GM20431 (cell line): ENCODE data around the gene OCEL1.

Experiments used
- in situ Hi-C: fragments of 300-500 bp; cut with MseI, MboI; formaldehyde crosslinking; loops from one replicate; pipeline ENCODE4 v1.15.0; 2020; ENCODE audit warnings: low sequenced_read_pairs; ENCODE audit not compliant: unreplicated experiment

The OCEL1 gene

DNA sequence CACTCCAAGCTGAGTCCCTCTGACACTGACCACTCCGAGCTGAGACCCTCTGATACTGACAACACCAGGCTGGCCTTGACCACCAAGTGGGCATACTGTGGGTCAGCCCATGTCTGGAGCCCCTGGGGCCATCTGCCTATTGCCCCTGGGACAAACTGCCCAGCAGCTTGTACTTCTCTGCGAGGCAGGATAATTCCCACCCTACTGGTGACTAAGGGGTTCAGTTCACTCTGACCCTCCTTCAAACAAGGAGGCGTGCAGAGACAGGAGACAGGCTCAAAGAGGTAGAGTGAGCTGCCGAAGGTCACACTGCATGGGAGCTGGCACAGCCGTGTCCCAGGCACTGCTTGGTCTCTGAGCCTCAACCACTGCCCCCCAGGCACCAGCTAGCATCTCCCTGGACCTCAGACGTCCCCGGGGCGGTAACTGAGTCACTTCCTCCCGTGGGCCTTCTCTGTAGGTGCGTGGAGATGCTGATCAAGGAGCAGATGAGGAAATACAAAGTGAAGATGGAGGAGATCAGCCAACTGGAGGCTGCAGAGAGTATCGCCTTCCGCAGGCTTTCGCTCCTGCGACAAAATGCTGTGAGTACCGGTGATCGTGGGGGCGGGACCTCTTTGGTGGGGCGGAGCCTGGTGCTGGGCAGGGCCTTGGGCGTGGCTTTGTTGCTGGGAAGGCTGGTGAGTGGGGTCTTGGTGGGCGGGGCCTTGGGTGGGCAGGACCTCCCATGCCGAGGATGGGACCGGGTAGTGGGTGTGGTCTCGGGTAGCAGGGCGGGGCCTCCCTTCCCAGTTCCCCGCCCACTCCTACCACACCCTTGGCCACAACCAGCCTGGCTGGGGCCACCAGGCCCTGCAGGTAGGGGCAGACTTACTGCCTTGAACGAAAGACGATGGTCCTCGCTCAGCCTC lies 16.6 kb upstream of the OCEL1 start:
- in situ Hi-C loops: no loop called here

DNA sequence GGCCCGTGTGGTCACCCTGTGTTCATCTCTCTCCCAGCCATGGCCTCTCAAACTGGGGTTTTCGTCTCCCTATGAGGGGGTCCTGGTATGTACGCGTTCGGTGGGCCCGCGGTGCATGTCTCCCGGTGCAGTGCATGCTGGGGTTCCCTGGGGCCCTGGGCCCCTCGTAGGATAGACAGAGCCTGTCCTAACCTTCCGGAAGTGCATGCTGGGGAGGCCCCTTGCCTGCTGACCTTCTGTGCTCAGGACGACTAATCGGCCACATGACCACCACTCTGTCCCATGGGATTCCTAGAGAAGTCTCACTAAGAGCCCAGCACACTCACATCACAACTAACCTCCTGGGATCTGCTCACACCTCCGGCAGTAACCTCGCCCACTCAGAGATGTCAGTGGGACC lies 15.7 kb upstream of the OCEL1 start:
- in situ Hi-C loops: no loop called here

DNA sequence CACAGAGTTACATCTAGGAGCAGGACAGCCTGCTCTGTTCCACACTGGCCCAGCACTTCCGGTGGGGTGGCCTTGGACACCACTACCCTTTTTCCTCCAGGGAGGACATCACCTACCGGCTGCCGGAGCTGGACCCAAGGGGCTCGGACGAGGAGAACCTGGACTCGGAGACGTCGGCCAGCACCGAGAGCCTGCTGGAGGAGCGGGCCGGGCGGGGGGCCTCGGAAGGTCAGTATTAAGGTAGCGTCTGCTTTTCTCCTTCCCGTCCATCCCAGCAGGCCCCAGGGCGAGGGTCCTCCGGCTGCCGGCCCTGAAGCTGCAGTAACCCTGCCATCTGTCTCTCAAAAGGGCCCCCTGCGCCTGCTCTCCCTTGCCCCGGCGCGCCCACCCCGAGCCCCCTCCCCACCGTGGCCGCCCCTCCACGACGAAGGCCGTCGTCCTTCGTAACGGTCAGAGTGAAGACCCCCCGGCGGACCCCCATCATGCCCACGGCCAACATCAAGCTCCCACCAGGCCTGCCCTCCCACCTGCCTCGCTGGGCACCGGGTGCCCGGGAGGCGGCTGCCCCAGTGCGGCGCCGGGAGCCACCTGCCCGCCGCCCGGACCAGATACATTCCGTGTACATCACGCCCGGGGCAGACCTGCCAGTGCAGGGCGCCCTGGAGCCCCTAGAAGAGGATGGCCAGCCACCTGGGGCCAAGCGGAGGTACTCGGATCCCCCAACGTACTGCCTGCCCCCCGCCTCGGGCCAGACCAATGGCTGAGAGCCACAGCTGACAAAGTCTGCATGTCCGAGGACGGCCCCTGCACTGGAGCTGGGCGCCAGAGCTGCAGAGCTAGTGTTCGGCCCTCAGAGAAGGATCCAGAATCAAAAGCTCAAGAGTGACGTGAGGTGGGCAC lies 14.2 kb upstream of the OCEL1 start:
- in situ Hi-C loops: no loop called here

DNA sequence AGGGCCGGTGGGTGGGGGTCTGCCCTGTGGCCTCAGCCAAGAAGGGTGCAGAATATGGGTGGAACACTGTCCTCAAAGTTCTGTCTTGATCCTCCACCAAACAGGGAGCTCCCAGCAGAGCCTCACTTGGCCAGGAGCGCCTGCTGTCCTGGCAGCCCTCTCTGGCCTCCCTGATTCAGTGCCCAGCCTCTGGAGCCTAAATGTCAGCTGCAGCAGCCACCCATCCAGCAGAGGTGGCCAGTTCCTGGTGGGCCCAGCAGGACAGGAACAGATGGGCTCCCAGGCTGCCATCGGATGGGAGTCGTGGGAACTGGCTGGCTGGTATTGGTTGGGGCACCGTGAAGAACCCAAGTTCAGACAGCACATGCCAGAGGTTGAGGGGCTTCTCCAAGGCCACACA lies 12.7 kb upstream of the OCEL1 start:
- in situ Hi-C loops: no loop called here

DNA sequence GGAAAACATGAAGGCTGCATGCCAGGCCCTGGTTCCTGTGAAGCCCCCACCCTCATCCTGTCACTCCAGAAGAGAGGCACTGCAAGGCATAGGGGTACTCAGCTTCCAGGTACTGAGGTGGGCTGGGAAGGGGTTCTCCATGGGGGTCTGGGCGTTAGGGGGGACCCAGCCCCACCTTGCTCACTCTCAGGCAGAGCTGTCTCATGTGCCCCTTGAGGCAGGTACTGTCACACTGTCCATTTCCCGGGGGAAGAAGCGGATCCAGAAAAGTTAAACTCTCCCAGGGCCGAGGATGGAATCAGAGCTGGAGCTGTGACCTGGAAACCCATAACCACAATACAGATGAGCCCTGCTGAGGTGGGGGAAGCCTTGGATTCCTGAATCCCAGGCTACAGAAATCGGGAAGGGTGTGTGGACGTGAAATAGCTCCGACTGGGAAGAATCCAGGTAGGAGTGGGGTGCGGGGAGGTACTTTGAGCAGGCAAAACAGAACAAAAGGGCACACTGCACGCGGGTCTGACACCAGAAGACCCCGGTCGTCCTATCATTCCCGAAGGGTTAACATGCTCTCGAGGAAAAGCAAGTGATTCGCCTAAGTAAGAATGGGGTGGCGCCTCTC lies 11.4 kb upstream of the OCEL1 start:
- in situ Hi-C loops: no loop called here

DNA sequence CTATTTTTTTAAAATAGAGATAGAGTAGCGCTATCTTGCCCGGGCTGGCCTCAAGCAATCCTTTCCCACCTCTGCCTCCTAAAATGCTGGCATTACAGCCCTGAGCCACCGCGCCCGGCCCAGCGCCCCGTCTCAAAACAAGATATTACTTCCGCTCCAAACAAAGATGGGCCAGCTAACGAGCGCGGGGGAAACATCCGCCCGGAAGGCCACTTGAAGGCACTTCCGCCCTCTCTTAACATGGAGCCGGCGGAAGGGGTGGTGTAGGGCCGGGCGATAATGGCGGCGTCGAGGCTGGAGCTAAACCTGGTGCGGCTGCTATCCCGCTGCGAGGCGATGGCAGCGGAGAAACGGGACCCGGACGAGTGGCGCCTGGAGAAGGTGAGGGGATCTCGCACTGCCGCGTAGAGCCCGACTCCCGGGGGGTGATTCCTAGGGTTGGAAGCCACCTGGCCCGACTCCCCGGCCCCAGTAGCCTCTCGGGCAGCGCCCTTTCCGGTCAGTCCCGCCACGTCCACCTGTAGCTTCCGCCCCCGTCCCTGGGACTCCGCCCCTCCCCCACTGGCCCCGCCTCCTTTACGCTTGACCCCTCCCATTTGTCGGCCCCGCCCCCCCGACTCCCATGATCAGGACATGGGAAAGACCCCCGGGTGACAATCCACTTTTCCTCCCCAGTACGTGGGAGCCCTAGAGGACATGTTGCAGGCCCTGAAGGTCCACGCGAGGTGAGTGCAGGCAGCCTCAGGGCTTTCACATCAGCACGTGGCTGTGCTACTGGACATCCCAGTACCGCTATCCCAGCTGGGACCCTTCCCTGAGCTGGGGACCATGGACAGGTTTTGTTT lies 10.7 kb upstream of the OCEL1 start, which contains the start of gene USE1:
USE1 (plus strand) TSS at position 231 of the 845 bp plus-strand sequence; CDS start at position 280, 49 bp downstream.
- in situ Hi-C loops: no loop called here

DNA sequence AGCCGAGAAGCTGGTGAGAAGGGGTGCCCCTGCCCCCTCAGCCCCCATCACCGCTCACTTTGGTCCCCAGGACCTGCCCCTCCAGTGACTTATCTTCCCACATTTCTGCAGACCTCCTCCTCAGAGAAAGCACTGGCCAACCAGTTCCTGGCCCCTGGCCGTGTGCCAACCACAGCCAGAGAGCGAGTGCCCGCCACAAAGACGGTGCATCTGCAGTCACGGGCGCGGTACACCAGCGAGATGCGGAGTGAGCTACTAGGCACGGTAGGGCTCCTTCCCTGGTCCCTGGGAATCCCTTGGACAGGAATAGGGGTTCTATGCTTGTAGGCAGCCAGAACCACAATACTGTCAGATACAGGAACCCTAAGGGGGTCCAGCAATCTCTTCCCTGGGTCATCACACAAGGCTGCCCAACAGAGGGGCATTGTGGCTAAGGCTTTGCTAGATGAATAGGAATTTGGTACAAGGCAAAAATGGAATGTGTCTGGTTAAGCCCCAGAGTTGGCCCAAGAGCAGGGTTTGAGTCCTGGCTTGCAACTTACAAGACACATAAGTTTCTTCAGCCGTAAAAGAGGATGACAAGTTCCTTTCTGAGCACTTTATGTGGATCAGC lies 9.9 kb upstream of the OCEL1 start:
- in situ Hi-C loops: no loop called here

DNA sequence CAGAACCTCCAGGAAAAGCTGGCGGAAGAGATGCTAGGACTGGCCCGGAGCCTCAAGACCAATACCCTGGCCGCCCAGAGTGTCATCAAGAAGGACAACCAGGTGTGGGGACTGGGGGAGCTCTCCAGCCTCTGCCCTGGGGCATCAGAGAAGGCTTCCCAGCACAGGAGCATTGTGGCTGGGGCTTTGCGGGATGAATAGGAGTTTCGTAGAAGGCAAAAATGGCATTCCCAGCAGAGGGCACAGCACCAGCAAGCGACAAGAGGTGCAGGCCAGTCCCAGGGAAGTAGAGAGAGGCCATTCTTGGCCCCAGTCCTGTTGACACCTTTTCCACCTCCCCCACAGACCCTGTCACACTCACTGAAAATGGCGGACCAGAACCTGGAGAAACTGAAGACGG lies 6.7 kb upstream of the OCEL1 start:
- in situ Hi-C loops: no loop called here

DNA sequence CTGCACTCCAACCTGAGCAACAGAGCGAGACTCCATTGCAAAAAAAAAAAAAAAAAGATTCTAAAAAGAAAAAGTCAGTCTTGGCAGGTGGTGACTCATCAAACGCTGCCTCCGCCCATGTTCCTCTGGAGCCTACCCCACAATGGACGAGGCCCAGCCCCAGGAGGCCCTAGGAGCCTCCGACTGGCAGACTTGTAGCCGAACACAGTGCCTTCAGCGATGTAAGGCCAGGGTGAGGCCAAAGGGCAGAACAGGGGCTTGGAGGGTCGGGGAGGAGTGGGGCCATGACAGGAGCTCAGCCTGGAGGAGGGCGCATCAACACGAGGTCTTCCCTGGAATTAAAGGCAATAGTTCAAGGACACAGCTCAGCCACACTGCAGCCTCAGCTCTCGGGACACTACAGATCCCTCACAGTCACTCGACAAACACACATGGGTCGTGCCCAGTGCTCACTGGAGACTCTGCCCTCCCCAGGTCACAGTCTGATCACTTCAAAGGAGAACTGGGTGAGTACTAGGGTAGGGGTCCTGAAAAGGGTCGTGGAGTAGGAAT lies 5.7 kb upstream of the OCEL1 start:
- in situ Hi-C loops: no loop called here

DNA sequence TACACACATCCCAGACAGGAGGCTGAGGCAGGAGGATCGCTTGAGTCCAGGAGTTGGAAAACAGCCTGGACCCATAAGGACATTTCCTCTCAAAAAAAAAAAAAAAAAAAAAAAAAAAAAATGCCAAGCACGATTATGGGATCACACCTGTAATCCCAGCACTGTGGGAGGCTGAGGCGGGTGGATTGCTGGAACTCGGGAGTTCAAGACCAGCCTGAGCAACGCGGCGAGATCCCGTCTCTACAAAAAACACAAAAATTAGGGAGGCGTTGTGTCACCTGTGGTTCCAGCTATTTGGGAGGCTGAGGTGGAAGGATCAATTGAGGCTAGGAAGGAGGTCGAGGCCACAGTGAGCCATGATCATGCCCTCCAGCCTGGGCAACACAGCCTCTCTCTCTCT lies 973 bp upstream of the OCEL1 start:
- in situ Hi-C loops: no loop called here

DNA sequence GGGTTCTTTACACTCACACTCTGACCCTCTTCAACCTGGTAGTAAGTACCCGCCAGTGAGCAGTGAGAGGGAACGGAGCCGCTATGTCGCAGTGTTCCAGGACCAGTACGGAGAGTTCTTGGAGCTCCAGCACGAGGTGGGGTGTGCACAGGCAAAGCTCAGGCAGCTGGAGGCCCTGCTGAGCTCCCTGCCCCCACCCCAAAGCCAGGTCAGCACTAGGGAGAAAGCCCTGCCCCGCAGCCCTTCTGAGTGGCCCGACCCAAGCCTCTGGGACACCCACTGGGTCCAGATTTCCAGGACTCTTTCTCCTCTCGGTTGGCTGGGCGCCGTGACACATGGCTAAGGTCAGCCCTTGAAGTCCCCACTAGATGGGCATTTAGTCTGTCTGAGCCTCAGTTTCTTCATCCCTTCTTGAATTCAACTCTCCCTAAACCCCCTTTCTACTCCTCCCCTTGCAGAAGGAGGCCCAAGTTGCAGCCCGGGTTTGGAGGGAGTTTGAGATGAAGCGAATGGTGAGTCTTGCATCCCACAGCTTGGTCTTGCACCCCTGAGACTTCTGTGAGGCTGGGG lies 1.9 kb downstream of the OCEL1 start:
- in situ Hi-C loops: no loop called here

DNA sequence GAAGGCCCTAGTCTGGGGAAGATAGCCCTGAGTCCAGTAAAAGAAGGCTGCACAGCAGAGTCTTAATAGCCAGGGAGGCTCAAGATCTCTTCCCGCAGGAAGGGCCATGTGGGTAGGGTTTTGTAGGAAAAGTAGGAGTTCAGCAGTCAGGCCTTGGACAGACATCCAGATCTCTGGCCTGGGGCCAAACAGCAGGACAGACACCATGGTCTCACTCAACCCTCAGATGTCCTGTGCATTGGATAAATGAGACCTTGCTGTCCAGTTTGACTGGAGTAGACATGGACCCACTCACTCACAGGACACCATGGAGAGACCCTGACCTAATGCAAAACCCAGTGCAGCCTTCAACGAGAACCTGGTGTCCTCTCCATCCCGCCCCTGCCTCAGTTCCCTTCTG lies 3.9 kb downstream of the OCEL1 start:
- in situ Hi-C loops: no loop called here

DNA sequence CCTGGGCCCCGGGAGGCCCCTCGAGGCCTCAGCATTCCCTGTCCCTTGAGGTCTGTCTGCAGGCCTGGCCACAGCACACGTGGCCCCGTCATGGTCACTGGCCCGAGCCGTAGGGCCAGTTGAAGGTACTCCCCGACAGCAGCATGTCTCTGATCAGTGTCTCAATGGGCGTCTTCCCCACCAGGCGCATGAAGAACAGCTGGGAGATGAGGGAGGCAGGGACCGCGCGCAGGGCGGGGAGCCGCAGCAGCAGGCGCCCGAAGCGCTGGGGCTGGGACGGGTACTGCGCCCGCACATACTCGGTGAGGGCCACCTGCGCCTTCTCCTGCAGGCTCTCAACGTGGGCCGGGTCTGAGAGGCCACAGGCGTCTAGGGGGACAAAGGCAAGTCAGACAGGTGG lies 6.2 kb downstream of the OCEL1 start:
- in situ Hi-C loops: no loop called here

DNA sequence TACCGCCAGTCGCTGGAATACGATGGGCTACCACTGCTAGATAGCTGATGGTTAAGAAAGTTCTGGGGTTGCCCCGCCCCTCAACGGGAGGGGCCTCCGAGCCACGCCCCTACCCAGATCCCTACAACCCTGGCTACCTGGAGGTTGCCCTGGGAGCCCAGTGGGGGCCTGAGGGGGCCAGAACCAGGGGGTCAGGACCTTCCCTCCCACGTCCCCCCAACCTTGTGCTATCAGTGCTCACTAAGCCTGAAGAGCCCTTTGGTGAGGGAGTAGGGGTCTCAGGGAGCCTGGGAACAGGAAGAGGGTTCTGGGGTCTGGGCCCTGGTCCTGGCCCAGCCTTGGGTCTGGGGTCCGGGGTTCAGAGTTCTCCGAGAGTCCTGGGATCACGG lies 8.9 kb downstream of the OCEL1 start:
- in situ Hi-C loops: no loop called here

DNA sequence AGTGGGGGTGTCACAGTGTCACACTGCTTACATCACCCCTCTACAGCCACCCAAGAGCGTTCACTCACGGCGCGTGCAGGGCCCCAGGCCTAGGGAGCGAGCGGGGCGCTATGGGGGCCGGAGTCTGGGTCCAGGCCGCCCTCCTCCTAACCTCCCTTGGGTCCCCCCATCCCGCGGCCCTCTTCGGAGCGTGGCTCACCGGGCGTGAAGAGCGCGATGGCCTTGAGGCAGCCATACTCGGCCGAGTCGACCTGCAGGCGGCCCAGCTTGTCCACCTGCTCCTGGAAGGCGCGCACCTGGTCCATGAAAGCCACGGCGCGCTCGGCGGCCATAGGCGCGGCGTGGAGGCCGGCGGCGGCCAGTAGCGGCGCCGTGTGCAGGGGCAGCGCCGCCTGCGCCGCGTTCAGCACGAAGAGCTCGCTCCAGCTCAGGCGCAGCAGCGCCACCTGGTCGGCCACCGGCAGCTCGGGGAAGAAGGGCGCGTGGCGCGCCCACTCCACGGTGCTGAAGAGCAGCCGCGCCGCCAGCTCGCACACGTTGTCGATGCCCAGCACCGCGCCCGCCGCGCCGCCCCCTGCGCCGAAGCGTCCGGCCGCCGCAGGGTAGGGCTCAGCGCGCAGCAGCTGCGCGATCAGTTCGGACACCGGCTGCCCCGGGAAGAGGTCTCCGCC lies 9.4 kb downstream of the OCEL1 start:
- in situ Hi-C loops: no loop called here

DNA sequence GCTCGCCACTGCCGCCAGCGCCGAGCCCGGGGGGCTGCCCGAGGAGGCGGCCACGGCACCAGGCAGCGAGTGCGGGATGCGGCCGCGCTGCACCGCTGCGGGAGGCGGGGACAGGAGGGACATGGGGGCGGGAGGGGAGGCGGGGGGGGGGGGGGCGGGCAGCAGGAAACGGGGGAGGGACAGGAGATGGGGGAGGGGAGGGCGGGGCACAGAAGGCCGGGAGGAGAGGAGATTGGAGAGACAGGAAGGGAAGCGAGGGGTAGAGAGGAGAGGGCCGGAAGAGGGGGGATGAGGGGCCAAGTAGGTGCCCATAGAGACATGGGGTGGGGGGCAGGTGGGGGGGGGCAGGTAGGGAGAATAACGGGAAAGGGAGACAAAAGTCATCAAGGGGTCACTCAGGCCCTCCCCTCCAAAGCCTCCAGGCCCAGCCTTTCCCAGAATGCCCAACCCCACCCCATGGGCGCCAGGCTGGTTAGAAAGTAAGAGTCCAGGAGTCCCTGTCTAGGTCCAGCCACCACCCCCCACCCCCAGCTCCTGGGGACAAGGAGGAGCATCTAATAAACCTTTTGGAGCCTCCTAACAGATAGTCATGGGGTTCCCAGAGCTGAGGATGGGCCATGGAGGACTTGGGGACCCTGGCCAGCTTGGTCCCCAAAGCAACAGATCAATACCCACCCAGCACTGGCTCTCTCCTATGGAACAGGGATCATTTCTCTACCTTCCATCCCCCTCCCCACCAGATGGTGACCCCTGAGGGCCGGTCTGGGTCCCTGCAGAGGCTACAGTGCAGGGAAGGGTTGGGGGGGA lies 10.1 kb downstream of the OCEL1 start:
- in situ Hi-C loops: no loop called here

DNA sequence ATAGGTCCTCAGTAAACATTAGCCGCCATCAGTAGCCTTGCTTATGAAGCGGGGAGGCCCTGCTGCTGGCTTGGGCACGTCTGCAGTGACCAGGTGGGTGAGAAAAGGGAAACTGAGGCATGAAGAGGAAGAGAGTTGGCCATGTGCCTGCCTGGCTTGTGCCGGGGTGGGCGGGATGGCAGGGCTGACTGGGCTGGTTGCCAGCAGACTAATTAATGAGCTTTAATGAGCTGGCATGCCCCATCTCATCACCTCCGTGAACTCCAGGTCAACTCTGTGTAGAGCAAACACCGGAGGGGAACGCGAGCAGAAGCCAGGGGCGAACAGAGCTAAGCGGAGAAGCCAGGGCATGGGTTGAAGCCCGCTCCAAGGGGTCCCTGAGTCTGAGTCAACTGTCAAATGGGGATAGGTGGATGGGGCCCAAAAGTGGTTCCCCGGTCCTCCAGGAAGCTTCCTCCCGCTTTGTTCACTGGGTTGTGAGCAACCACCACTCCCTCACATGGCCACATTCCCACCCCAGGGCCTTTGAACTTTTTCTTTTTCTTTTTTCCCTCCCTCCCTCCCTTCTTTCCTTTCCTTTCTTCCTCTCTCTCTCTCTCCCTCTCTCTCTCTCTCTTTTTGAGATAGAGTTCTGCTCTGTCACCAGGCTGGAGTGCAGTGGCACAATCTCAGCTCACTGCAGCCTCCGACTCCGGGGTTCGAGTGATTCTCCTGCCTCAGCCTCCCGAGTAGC lies 11.0 kb downstream of the OCEL1 start:
- in situ Hi-C loops: no loop called here
